Measurements from ENCODE around the gene C2orf42.

DNA sequence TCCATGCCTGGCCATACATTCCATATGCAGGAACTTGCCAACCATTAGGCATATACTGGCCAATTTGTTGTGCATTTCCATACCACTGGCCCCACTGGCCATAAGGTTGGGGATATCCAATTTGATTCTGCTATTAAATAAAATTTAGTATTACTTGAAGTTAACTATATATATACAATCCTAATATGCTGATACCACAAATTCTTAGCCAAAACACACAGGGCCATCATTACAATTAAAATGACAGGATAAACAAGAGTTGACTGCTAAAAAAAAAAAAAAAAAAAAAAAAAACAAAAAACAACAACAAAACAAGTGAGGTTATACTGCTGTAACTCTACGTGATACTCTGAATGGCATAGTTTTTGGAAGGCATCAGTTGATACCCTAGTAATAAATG lies 23.5 kb upstream of the C2orf42 start:
- TF ChIP-seq, protein P1, sequence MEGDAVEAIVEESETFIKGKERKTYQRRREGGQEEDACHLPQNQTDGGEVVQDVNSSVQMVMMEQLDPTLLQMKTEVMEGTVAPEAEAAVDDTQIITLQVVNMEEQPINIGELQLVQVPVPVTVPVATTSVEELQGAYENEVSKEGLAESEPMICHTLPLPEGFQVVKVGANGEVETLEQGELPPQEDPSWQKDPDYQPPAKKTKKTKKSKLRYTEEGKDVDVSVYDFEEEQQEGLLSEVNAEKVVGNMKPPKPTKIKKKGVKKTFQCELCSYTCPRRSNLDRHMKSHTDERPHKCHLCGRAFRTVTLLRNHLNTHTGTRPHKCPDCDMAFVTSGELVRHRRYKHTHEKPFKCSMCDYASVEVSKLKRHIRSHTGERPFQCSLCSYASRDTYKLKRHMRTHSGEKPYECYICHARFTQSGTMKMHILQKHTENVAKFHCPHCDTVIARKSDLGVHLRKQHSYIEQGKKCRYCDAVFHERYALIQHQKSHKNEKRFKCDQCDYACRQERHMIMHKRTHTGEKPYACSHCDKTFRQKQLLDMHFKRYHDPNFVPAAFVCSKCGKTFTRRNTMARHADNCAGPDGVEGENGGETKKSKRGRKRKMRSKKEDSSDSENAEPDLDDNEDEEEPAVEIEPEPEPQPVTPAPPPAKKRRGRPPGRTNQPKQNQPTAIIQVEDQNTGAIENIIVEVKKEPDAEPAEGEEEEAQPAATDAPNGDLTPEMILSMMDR (IDR thresholded peaks at IDR 0.05; ENCODE audit: low read depth, low read length): no peak
- no peak for TF ChIP-seq POLR2A (IDR thresholded peaks at IDR 0.05; ENCODE audit: extremely low read depth, insufficient read length)

Data from NB4 (cell line).